Measurements from ENCODE around the gene SEPTIN14.
"Not testable (repeated sequence)": the region's sequence is repeated elsewhere in the genome, so short reads cannot be mapped to it uniquely, and the experiment has no call there.

The SEPTIN14 gene

GRCh38 chr7:55862652-55863051, at the start of gene SEPTIN14:
Gene SEPTIN14 (minus strand): TSS chr7:55862752. CDS start chr7:55861996, 756 bp downstream.
- not testable (repeated sequence) for DNase-seq

DNA sequence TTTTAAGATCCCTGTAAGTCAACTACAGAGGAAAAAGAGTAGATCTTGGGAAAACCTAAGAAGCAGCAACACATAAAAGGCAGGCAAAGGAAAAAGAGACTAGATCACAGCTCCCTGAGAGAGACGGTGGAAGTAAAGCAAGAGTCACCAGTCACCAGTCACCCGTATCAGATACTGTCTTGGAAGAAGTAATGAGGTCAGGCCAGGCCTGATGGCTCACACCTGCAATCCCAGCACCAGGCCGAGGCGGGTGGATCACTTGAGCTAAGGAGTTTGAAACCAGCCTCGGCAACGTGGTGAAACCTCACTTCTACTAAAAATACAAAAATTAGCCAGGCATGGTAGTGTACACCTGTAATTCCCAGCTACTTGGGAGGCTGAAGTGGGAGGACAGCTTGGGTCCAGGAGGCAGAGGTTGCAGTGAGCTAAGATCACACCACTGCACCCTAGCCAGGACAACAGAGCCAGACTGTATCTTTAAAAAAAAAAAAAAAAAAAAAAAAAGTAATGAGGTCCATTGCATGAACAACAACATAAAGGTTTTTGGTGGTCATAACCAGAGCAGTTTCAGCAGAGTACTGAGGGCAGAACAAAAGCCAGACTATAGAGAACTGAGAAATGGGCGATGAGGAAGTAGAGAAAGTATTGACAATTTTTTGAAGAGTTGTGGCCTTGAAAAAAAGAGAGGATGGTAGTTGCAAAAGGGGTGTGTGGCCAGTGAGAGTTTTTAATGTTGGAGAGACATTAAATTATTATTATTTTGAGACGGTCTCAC, 41.6 kb upstream of the SEPTIN14 start:
- no peak for DNase-seq

DNA sequence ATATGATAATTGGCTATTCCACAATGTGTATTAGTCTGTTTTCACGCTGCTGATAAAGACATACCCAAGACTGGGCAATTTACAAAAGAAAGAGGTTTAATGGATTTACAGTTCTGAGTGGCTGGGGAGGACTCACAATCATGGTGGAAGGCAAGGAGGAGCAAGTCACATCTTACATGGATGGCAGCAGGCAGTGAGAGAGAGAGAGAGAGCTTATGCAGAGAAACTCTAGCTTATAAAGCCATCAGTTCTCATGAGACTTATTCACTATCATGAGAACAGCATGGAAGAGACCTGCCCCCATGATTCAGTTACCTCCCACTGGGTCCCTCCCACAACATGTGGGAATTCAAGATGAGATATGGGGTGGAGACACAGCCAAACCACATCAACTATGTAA, 38.5 kb upstream of the SEPTIN14 start:
- DNase-seq = not testable (repeated sequence)

DNA sequence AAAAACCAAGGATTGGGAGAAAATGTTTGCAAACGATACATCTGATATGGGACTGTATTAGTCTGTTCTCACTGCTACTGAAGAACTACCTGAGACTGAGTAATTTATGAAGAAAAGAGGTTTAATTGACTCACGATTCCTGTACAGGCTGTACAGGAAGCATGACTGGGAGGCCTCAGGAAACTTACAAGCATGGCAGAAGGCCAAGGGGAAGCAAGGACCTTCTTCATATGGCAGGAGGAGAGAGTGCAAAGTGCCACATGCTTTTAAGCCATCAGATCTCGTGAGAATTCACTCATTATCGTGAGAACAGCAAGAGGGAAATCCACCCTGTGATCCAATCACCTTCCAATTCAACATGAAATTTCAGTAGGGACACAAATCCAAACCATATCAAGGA, 35.7 kb upstream of the SEPTIN14 start:
- no peak for DNase-seq

- no peak for DNase-seq
Observed at GRCh38 chr7:55895021-55895420, 32.5 kb upstream of the SEPTIN14 start.

- no peak for DNase-seq
Observed at GRCh38 chr7:55893940-55894339, 31.4 kb upstream of the SEPTIN14 start.

DNA sequence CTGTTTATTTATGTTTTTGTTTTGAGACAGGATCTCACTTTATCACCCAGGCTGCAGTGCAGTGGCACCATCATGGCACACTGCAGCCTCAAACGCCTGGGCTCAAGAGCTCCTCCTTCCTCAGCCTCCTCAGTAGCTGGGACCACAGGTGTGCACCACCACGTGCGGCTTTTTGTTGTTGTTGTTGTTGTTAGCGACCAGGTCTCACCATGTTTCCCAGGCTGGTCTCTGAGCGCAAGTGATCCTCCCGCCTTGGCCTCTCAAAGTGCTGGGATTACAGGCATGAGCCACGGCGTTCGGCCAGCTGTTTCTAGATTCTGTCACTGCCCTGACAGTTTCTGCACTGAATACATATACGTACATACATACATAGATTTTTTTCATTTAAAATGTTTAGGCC, 25.8 kb upstream of the SEPTIN14 start:
- not testable (repeated sequence) for DNase-seq

DNA sequence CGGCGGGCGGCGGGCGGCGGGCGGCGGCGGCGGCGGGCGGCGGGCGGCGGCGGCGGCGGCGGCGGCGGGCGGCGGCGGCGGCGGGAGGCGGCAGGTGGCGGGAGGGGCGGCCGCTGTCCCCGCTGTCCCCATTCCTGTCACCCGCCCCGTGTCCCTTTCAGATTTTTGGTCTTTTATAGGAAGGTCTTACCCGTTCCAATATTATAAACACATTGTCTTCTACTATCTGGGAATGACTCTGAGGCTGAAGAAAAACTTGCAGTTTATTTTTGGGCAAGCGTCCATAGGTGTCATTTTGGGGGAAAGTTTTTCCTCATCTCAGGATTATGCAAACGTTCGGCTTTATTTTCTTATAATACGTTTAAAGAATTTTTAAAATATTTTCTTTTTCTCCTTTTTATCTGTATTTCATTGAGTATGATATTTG, 25.3 kb upstream of the SEPTIN14 start:
- no peak for DNase-seq

- DNase-seq = no peak
Observed at GRCh38 chr7:55884321-55884720, 21.8 kb upstream of the SEPTIN14 start.

DNA sequence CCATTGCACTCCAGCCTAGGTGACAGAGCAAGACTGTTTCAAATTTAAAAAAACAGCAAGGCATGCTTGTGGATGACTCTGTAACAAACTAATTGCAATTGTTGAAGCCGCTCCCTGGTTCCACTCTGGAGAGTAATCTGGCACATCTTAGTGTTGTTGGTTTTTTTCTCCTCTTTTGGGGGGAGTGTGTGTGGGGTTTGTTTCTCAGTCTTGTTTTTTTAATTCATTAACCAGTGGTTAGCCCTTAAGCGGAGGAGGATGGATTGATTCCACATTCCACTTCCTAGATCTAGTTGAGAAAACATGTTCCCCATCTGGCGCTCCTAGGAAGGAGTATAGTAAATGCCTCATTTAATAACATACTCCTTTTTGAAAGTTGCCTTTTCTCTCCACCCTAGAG, 16.1 kb upstream of the SEPTIN14 start:
- no peak for DNase-seq

GRCh38 chr7:55877308-55877707, 14.8 kb upstream of the SEPTIN14 start:
- no peak for DNase-seq

DNA sequence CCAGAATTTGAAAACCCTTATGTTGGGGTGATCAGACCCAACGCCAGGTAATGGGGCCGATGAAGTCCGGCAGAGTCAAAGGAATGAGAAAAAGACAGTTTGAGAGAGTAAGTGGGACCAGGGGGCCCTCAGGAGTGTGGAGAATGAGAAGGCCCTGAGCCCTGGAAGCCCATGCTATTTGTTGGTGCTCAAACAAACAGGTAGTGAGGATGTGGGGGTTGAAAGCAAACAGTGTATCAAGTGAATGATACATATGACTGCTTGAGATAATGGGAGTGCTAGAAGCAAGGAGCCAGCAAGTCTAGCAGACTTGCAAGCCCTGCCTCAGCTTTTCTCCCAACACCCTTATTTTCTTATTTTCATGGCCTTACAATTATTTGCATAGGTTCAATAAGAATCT, 11.2 kb upstream of the SEPTIN14 start:
- DNase-seq = no peak

GRCh38 chr7:55871932-55872485, 9.5 kb upstream of the SEPTIN14 start:
- no peak for DNase-seq

DNA sequence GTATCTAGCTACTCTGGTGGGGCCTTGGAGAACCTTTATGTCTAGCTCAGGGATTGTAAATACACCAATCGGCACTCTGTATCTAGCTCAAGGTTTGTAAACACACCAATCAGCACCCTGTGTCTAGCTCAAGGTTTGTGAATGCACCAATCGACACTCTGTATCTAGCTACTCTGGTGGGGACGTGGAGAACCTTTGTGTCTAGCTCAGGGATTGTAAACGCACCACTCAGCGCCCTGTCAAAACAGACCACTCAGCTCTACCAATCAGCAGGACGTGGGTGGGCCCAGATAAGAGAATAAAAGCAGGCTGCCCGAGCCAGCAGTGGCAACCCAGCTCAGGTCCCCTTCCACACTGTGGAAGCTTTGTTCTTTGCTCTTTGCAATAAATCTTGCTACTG, 6.4 kb upstream of the SEPTIN14 start:
- DNase-seq = not testable (repeated sequence)

DNA sequence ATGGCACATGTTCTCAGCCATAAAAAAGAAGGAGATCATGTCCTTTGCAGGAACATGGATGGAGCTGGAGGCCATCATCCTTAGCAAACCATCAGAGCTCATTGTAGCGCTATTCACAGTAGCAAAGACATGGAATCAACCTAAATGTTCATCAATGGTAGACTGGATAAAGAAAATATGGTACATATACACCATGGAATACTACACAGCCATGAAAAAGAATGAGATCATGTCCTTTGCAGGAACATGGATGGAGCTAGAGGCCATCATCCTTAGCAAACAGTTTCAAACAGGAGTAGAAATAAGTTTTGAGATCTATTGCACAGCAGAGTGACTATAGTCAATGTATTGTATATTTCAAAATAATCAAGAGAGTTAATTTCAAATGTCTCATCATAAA, 17.4 kb downstream of the SEPTIN14 start:
- DNase-seq = not testable (repeated sequence)

GRCh38 chr7:55838595-55838994, 24.0 kb downstream of the SEPTIN14 start:
- no peak for DNase-seq

DNA sequence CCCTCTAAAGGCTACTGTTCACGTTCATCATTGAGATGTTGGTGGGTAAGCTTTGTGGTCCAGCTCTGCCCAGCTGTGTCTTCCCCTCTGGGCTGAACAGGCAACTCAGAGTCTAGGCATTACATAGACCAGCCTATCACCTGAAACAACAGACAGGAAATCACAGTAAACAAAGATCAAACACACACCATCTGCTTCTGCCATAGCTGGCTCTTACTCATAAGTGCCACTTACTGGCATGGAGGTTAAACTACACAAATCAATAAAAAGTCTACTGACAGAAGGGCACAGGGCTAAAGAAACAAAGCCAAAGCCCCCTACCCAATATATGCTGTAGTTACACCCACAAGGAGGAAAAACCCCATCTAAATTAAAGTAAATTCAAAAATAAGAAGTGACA, 35.0 kb downstream of the SEPTIN14 start:
- no peak for DNase-seq

- DNase-seq = no peak
Observed at GRCh38 chr7:55818686-55819085, 43.9 kb downstream of the SEPTIN14 start.

DNA sequence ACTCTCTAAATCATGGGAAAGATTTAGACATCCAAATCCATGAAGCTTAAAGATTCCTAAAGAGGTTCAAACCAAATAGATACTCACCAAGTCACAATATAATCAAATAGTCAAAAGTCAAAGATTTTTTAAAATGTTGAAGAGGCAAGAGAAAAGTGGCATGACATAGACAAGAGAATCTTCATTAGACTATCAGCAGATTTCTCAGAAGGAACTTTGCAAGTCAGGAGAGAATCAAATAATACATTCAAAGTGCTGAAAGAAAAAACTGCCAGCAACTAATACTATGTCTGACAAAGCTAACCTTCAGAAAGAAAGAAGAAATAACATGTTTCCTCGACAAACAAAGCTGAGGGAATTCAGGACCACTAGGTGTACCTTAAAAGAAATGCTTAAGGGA, 65.3 kb downstream of the SEPTIN14 start:
- DNase-seq = not testable (repeated sequence)

- DNase-seq = no peak
Observed at GRCh38 chr7:55794527-55794926, 68.0 kb downstream of the SEPTIN14 start.

DNA sequence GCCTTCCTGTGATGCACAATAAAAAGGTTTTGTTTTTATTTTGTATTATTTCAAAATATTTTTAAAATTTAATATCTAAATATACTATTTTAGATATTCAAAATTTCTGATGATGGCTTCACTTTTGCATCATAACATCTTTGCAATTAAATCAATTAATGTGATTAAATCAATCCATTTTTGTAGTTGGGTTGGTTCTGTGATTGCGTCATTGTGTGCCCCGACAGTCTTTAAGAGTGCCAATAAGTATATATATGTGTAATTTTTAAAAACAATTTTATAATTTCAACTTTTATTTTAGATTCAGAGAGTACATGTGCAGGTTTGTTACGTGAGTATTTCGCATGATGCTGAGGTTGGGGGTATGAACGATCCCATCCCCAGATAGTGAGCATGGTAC, 70.5 kb downstream of the SEPTIN14 start:
- DNase-seq = no peak

- no peak for DNase-seq
Observed at GRCh38 chr7:55787796-55788195, 74.8 kb downstream of the SEPTIN14 start.

- DNase-seq = no peak
Observed at GRCh38 chr7:55786901-55787300, 75.7 kb downstream of the SEPTIN14 start.

- not testable (repeated sequence) for DNase-seq
Observed at GRCh38 chr7:55785444-55785843, 77.1 kb downstream of the SEPTIN14 start.

DNA sequence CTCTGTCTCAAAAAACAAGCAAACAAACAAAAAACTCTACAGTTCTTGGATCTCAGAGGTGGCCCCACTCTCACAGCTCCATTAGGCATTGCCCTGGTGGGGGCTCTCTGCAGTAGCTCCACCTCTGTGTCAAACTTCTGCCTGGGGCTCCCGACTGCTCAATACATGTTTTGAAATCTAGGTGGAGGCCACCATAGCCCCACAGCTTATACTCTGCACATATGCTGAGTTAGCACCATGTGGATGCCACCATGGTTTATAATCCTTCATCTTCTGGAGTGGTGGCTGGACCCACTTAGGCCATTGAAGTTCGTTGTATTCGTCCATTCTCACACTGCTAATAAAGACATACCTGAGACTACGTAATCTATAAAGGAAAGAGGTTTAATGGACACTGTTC, 78.4 kb downstream of the SEPTIN14 start:
- no peak for DNase-seq
